HG02678 (cell line): ENCODE results near the gene UPB1.
"Not testable (repeated sequence)": the region's sequence is repeated elsewhere in the genome, so short reads cannot be mapped to it uniquely, and the experiment has no call there.

Experiments used
- ATAC-seq: cut with Tn5 transposase; IDR thresholded peaks from one replicate; pipeline ENCODE4 v1.9.1; 2021; ENCODE audit warnings: mild to moderate bottlenecking, moderate library complexity; ENCODE audit not compliant: unreplicated experiment

Gene UPB1

DNA sequence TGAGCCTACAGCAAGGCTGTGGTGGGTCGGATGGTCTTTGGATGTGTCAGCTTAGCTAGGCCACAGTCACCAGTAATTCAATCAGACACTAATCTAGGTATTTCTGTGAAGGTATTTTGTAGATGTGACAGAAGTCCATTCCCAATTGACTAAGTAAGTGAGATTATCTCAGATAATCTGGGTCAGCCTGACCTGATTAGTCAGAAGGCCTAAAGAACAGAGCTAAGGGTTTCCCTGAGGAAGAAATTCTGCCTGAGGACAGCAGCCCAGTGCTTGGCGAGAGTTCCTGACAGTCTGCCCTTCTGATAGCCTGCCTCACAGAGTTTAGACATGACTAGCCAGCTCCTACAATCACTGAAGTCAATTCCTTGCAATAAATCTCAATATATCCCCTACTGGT, 31.1 kb downstream of the UPB1 start:
- ATAC-seq = no peak

DNA sequence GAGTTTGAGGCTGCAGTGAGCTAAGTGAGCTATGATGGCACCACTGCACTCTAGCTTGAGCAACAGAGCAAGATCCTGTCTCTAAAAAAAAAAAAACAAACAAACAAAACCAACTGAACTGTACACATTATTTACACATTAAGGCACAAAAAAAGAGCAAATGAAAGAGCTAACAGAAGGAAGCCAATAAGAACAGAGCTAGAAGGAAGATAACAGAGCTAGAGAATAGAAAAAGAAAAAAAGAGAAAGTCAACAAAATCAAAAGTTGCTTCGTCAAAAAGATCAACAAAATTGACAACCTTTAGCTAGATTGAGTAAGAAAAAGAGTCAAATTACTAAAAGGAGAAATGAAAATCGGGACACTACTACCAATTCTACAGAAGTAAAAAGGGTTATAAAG, 34.8 kb downstream of the UPB1 start:
- ATAC-seq = no peak

DNA sequence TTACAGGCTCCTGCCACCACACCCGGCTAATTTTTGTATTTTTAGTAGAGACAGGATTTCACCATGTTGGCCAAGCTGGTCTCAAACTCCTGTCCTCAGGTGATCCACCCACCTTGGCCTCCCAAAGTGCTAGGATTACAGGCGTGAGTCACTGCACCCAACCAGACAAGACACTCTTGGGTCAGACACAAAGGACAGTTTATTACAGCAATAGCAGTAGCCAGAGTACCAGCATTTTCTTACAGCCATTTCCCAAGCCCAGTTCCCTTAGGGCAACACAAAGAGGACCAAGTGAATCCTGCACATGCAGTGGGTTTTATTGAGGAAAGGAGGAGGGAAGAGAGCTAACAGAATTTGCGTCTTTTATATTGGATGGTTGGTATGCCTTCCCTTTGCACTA, 35.8 kb downstream of the UPB1 start:
- not testable (repeated sequence) for ATAC-seq

DNA sequence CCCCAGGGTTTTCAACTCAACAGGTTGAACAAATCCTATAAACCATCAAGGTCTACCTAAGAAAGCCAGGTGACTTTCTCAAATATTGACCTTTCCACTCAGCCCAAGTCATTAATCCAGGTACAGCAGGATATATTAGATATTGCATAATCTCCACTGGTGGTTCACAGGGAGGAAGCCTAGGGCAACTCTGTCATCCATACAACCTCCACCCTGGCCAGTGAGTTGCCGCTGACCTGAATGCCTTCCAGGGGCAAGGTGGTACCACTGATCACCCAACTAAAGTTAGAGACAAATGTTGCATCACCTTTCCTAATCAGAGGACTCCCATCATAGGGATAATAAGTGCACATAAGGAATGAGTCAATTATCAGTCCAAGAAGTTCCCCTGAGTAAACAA, 36.9 kb downstream of the UPB1 start:
- no peak for ATAC-seq

DNA sequence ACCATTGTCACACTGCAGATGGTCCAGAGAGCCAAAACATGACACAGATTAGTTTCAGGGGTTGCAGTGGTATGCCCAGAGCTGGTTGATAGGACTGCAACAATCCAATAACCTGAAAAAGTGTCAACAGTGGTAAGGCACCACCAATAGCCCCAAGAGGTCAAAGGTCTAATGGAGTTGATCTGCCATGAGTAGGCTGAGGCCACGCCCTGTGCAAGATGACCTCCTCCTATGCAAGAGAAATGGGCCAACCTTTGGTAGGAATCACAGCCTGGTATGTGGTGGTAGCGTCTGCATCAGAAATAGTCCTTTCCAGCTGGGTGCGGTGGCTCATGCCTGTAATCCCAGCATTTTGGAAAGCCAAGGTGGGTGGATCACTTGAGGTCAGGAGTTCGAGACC, 40.2 kb downstream of the UPB1 start:
- ATAC-seq = no peak

DNA sequence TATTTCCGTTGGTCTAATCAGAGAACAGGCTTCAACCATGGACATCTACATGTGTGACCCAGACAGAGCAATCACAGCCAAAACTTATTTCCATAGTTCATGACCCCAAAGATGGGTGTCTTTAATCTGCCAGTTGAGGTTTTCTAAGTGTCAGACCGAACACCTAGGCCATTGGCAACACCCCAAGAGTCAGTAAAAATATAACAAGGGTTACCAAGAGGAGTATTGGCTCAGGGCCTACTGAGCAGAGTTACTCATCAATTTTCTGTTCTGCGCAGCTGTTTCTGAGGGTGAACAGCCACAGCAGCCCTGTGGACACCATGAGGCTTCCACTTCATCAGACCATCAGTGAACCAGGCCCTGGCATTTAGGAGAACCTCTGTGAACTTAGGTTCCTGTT, 41.0 kb downstream of the UPB1 start:
- no peak for ATAC-seq

DNA sequence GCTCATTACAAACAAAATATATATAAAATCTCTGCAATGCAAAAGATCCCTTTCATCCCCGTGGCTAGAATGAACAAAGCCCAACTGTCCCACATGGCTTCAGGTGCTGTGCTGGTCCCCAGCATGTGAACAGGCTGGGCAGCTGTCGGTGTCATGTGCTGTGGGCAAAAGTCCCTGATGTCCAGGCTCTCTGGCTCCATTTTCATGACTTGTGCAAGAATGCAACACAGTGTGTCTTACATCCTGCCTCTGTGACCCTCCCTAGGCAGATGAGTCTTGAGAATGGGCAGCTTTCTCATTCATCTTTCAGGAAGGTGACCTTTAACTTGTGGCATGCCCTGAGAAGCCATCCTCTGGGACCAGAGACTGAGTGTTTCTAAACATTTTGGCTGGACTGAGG, 45.3 kb downstream of the UPB1 start:
- ATAC-seq = no peak

DNA sequence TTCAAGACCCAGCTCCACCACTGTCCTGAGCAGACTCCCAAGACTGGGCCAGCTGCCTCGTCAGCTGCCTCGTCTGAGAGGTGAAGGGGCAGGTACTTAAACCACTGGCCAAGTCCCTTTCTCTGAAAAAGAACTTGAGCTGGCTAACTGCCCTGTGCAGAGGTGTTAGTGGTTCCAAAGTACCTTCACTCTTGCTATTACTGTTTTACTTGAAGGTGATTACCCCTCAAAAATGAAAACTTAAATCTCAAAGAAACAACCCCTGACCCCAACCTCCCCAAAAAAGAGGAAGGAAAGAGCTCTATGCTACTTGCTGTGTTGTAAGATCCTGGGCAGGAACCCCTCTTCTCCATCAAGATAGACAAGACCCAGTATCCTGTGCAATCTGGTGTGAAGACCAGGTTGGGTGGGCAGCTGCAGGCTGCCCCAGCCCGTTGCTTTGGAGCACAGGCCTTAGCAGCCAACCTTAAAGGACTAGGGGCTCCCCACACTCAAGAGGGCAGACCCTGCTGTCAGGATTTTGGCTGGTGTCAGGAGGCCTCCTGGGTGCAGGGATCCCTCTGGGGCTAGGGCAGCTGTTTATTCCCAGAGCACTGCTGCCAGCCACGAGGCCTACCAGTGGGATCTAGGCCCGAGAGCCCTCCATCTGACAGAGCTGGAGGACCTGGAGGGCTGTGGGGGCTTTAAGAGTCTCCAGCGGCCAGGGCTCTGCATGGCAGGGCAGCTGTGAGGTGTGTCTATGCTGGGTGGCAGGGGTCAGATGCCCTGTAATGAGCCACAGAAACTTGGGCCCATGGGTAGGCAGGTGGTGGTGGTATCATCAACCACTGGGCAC, 46.8 kb downstream of the UPB1 start:
- no peak for ATAC-seq

DNA sequence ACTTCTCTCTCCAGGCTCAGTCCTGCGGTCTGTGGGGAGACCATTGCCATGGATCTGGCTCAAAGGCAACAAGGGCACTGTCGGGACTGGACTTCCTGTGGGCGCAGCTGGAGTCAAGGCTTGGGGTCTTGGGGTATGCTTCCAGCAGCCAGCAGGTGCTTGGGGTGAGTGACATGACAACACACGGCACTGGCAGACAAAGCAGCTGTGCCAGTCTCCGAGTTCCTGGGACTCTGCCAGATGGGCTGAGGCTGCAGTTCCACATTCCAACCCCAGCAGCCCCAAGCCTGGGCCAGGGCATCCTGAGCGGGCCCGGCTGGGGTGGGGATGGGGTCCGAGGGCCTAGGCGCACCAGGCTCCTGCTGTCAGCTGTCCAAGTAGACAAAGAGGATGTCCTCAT, 47.5 kb downstream of the UPB1 start:
- ATAC-seq = no peak

DNA sequence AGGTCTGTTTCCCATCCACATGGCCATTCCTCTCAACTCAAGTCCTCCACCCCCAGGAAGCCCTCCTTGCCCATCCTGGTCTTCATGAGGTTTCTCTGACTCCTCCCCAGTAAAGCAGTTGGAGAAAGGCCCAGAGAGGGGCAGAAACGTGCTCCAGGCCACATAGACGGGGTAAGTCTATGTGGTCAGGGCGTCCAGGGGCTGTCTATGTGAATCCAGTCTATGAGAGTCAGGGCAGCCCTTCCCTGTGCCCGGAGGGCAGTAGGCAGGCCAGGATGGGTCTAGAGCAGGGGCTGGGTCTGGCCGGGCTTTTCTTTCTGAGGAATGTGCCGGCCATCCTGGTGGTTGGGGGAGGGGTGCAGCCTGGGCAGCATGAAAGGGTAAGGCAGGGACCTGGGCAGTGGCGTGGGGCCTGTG, 48.1 kb downstream of the UPB1 start:
- ATAC-seq = no peak

DNA sequence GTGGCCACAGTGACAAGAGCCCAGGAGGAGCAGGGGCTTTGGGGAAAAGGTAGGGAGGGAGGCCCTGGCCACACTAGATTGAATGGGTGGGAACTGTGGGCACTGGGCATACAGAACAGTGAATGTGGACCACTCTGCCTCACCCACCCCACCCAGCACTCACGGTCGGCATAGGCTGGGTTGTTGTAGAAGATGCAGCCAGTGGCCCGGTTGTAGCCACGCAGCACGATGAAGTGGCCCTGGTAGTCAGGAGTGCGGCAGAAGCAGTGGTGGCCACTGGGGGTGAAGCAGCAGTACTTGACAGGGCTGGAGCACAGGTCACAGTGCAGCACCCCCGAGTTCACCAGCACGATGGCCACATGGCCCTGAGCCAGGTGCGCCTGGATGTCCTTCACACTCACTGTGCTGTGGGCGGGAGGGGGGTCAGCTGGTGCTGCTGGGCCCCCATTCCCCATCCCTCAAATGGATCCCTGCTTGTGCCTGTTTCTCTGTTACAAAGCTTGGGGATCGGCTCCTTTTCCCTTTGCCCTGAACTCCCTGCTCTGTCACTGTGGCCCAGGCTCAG, 48.6 kb downstream of the UPB1 start:
- ATAC-seq = no peak

DNA sequence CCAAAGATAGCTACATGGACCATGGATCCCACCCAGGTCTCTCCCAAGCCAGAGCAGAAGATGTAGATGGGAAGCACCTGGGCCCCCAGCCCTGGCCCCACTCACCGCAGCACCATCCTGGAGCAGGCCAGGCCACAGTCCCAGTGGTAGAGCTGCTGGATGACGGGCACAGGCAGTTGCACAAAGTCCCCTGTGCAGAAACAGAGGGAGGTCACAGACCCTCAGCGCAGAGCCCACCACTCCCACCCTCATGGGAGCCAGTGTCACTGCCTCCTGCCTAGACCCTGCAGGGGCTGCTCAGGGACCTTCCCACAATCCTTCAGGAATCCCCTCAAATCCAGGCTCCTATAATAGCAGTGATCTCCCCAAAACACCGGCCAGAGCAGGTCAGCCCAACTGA, 53.7 kb downstream of the UPB1 start:
- ATAC-seq = no peak

DNA sequence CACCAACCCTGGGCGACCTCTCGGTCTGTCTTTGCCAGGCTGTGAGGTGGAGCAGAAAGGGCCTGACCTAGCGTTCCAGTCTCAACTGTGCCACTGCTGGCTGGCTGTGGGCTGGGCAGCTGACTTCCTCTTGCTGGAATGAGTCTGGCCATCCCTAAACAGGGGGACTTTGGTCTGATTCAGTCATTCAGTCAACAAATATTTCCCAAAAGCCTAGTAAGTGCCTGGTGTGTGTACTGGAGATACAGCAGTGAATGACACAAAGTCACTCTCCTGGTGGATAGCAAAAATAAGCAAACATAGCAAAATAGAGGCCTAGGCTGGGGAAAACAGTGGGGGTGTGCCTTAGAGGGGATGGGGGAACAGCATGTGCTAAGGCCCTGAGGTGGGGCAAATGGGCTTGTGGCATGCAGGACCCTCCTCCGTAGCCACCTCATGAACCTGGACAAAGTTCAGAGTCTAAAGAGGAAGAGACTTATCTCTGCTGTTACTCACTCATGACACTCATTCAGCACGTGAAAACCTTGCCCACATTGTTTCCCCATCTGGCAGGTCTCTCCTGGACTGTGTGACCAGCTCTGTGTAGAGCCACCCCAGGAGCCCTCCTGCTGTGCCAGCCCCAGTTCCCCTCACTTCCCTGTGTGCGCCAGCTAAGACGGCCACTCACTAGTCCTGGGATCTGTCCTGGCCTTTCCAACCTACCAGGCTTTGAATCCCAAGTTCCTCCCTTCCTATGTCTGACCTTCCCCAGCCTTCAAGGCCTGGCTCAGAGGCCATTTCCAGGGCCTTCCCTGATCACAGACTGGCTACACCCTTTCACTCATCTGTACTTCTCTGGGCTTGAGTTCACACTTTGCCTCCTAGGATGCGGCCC, 55.1 kb downstream of the UPB1 start:
- ATAC-seq = no peak

DNA sequence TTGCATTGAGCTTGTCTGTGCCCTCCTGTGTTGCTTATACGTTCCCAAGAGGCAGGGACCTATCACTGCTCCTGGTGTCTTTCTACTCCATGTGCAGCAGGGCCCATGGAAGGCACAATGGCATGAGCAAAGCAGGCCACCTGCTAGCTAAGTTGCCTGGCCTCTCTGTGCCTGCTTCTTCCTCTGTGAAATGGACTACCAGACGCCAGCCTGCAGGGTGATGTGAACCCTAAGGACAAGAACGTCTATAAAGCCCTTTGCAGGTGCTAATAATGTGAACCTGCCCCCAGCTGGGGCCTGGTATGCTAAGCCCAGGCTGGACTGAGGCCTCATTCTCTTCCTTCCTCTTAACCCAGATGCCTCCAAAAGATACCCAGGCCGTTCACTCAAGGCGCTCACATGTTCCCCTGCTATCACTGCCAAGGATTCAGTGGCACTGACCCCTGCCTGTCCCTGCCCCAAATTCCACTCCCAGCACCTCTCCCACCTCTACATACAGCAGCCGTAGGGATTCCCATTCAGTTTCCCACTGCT, 55.8 kb downstream of the UPB1 start:
- no peak for ATAC-seq

DNA sequence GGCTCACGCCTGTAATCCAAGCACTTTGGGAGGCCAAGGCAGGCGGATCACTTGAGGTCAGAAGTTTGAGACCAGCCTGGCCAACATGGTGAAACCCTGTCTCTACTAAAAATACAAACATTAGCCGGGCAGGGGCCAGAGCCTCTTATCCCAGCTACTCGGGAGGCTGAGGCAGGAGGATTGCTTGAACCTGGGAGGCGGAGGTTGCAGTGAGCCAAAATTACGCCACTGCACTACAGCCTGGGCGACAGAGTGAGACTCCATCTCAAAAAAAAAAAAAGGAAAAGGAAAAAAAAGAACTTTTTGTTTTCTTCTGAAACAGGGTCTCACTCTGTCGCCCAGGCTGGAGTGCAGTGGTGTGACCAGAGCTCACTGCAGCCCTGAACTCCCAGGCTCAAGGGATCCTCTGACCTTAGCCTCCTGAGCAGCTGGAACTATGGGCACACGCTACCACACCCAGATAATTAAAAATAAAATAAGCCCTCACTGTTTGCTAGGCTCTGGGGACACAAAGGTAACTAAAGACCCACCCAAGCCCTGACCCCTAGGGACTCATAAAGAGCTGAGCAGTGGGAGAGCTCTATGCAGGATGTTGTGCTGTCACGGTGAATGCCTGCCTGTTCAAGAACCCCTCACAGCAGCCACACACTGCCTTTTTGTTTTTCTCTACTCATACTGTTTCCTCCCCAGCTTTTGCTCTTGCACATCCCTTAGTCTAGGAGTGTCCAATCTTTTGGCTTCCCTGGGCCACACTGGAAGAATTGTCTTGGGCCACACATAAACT, 57.6 kb downstream of the UPB1 start:
- ATAC-seq = not testable (repeated sequence)

DNA sequence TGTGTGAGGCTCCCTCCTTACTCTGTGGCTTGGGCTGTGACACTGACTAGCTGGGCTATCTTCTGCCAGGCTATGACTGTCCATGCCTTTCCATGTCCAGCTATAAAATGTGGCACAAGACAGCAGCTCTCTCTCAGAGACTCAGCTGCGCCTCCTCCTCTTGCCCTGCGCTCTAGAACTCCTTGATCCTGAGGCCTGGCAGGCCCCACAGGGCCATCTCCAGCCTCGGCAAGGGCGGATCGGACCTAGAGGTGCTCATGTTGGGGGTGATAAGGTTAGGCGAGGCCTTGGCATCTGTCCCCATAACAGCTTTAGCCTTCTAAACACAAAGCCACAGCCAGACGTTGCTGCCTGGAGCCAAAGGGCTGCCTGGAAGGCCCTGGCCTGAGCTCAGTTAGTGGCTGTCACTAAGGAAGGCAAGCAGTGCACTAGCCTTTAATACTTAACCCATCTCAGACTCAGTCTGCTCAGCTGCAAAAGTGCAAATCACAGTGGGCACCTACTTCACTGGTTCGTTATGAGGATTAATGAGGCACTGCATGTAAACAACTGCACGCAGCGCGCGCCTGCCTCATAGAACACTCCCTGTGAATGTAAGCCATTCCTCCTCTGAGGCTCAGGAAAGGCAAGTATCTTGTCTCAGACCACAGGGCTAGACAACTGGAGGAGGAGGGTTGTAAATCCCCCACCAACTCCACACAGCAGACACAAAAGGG, 58.6 kb downstream of the UPB1 start:
- ATAC-seq = no peak

DNA sequence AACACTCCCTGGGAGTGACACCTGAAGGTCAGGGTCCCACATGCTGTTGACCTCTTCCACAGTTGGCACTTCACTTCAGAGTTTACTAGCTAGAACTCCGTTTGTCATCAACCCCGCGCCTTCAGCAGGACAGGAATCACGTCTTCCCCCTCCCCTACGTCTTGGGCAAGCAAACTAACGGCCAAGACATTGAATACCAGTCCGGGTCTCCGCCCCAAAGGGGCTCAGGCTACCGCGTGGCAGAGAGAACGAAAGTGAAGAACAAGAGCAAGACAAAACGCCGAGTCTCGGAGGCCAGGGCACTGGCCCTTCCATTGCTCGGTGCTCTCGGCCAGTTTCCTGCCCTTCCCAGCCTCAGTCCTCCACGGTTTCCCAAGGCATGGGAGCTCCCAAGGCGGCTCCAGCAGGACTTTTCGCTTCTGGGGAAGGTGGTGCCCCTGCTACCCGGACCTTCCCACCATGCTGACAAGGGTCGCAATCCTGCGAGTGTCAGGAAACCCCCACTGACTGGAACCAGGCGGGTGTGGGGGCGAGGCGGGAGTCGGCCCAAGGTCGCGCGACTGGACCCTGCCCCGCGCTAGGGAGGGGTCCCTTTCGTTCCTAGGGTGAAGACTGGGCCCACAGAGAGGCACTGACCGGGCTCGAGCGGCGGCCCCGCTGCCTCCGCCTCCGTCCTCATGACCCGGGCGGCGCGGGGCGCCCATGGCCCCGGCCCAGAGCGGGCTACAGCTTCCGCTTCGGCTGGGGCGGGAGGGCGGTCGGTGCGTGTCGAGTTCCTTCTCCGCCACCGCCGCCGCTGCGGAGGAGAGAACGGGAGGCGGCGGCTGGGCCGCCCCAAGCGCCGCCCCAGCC, 59.4 kb downstream of the UPB1 start, which contains the start of gene GUCD1:
Gene GUCD1 (minus strand): TSS at position 826 of the 852 bp plus-strand sequence. CDS start 147 bp downstream, at position 679.
- ATAC-seq = no peak

DNA sequence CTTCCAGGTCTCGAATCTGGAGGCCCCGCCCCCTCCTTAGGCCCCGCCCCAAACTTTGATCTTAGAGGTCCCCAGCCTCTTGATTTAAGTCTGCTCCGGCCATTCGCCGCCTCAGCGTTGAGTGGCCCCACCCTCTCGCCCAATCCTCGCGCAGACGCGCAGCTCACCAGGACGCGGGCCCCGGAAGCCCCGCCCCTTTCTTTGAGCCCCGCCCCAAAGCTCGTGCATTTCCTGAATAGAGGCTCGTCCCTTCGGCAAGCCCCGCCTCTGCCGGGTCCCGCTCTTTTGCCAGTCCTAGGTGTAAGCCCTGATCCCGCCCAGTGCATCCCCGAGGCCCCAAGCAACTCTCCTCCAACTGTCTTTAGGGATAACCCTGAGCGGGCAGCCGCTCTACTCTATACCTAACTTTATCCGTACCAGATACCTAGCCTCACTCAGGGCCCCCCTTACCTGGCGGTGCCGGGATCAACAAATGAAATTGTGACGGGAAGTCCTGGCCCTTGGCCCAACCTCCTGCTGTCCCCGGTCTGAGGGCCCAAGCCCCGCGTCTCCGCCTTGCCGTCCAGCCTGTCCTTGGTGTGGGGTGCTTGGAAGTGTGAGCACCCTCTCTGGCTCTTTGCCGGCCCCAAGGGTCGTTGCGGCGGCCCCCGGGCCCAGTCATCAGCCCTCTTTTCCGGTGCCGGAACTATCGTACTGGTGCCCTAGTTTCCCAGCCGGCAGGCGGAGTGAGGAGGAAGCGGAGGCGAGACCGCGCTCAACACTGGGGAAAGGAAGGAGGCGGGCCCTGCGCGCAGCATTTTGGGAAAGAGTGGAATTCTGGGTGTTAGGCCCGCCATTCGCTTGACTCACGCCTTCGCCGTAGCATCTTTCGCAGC, 60.3 kb downstream of the UPB1 start, which contains the start of gene SNRPD3:
Gene SNRPD3 (plus strand): TSS at position 835 of the 875 bp plus-strand sequence. CDS start 1,676 bp downstream, outside the sequence.
- ATAC-seq = peak; percentile 80
